Stimulated activated CD4-positive, alpha-beta T cell treated with anti-CD3 and anti-CD28 coated beads, Interleukin-1b, Interleukin-23, amount 100 ng/mL, for 4 hours (primary cell): ENCODE results near the gene APOBEC3G.
"Not testable (repeated sequence)": the region's sequence is repeated elsewhere in the genome, so short reads cannot be mapped to it uniquely, and the experiment has no call there.

Experiments
- DNase-seq, 2 donors: peaks; one replicate each; pipeline ENCODE4 v3.0.0-alpha.2; 2020; ENCODE audit warnings: low read depth in 2 of 2

APOBEC3G gene

GRCh38 chr22:39066442-39067276, 10.4 kb upstream of the APOBEC3G start:
- DNase-seq: not testable (repeated sequence)

GRCh38 chr22:39068033-39068785, 8.9 kb upstream of the APOBEC3G start:
- no peak for DNase-seq

- no peak for DNase-seq
Measured at GRCh38 chr22:39070186-39070585, 6.9 kb upstream of the APOBEC3G start.

GRCh38 chr22:39072581-39072981, 4.5 kb upstream of the APOBEC3G start:
- DNase-seq: not testable (repeated sequence)

GRCh38 chr22:39073981-39074380, 3.1 kb upstream of the APOBEC3G start:
- no peak for DNase-seq

GRCh38 chr22:39076155-39077025, 685 bp upstream of the APOBEC3G start:
- not testable (repeated sequence) for DNase-seq

- DNase-seq: not testable (repeated sequence)
Measured at GRCh38 chr22:39077912-39078311, 837 bp downstream of the APOBEC3G start.

- no peak for DNase-seq
Measured at GRCh38 chr22:39078329-39078728, 1.3 kb downstream of the APOBEC3G start.

- not testable (repeated sequence) for DNase-seq
Measured at GRCh38 chr22:39079054-39079637, 2.1 kb downstream of the APOBEC3G start.

GRCh38 chr22:39080052-39080762, 3.1 kb downstream of the APOBEC3G start:
- no peak for DNase-seq

- DNase-seq: no peak
Measured at GRCh38 chr22:39081016-39081415, 3.9 kb downstream of the APOBEC3G start.

- no peak for DNase-seq
Measured at GRCh38 chr22:39081598-39081997, 4.5 kb downstream of the APOBEC3G start.

- DNase-seq: no peak
Measured at GRCh38 chr22:39083212-39084165, 6.4 kb downstream of the APOBEC3G start.

GRCh38 chr22:39084666-39085065, 7.6 kb downstream of the APOBEC3G start:
- DNase-seq: no peak

- no peak for DNase-seq
Measured at GRCh38 chr22:39087098-39087497, 10.0 kb downstream of the APOBEC3G start.

GRCh38 chr22:39087881-39088684, 11.0 kb downstream of the APOBEC3G start:
- no peak for DNase-seq

- no peak for DNase-seq
Measured at GRCh38 chr22:39088685-39089032, 11.6 kb downstream of the APOBEC3G start.

- DNase-seq: no peak
Measured at GRCh38 chr22:39089928-39090327, 12.9 kb downstream of the APOBEC3G start.
